Choroid plexus epithelial cell (primary cell): ENCODE data around the gene MSLN.

ENCODE experiments used
- DNase-seq: peaks from one replicate; pipeline ENCODE4 v3.0.0-alpha.2; 2010; ENCODE audit warnings: low read depth
- H3K4me3 ChIP-seq: 2 replicates; pipeline ENCODE4 v1.5.1; 2011; ENCODE audit warnings: low read depth, mild to moderate bottlenecking, control low read depth, low read length, moderate library complexity
- TF ChIP-seq, protein P1 (sequence below): conservative IDR thresholded peaks from 2 replicates; pipeline ENCODE4 v1.5.1; 2011; ENCODE audit warnings: low read depth, mild to moderate bottlenecking, control low read depth, inconsistent platforms, low read length, moderate library complexity

Gene MSLN

DNA sequence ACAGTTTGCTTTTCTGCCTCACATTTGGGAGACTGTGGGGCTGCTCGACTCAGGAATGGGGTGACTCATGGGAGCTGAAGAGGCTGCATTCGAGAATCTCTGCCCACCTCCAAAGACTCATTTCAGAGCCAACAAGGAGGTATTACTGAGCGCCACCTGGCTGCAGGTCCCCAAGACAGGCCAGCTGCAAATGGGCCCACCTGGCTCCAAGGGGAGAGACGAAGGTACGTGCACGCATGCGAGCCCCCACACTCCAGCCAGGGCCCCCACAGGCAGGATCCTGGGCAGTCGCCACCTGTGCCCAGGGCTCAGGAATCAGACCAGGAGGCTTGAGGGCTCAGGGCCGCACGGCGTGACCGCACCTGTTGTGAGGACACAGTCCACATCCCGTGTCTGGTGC, 27.6 kb upstream of the MSLN start:
- TF ChIP-seq, protein P1, sequence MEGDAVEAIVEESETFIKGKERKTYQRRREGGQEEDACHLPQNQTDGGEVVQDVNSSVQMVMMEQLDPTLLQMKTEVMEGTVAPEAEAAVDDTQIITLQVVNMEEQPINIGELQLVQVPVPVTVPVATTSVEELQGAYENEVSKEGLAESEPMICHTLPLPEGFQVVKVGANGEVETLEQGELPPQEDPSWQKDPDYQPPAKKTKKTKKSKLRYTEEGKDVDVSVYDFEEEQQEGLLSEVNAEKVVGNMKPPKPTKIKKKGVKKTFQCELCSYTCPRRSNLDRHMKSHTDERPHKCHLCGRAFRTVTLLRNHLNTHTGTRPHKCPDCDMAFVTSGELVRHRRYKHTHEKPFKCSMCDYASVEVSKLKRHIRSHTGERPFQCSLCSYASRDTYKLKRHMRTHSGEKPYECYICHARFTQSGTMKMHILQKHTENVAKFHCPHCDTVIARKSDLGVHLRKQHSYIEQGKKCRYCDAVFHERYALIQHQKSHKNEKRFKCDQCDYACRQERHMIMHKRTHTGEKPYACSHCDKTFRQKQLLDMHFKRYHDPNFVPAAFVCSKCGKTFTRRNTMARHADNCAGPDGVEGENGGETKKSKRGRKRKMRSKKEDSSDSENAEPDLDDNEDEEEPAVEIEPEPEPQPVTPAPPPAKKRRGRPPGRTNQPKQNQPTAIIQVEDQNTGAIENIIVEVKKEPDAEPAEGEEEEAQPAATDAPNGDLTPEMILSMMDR: no peak
- no peak for DNase-seq
- no peak overlapping the region for H3K4me3 ChIP-seq

GRCh38 chr16:733382-734207, 26.9 kb upstream of the MSLN start:
- TF ChIP-seq, protein P1: peak; percentile 45
- no peak for DNase-seq
- H3K4me3 ChIP-seq: no peak overlapping the region

GRCh38 chr16:734208-734980, 26.1 kb upstream of the MSLN start:
- no peak overlapping the region for H3K4me3 ChIP-seq
- TF ChIP-seq, protein P1: no peak
- no peak for DNase-seq

DNA sequence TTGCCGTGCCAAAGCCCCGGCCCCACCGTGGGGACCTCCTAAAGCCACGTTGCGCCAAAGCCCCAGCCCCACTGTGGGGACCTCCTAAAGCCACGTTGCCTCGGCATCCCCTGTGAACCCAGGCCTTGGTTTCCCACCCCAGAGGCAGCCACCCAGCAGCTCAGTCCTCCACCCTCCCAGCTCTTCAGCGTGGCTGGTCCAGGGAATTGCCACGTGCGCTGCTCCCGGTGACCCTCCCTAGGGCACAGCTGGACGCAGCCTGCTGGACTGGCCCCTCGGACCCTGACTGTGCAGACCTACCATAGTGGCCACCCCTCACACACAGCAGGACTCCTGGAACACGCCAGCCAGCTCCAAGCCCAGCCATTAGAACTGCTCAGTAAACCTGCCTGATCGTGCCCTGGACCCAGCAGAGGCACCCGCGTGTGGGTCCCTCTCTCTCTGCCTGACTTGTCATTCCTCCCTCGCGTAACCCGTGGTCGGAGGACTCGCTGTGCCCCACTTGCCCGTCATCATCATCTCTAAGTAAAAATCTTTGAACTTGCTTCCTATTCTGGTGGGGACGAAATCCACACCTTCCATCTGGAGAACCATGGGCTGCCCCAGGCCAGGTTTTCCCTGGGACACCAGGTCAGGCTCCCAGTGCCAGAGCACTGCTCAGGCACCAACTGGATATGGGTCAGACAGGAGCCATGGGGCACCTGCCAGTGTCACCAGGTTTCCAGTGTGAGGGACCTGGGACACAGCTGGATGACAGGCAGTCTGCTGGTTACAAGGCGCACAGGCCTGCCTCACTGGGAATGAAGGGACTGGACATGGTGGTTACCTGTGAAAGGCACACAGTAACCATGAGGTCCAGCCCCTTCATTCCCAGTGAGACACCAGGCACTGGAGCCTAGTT, 25.3 kb upstream of the MSLN start:
- no peak for DNase-seq
- TF ChIP-seq, protein P1: no peak
- no peak overlapping the region for H3K4me3 ChIP-seq

- no peak for DNase-seq
- H3K4me3 ChIP-seq: no peak overlapping the region
- TF ChIP-seq, protein P1: no peak
Observed at GRCh38 chr16:735982-736453, 24.5 kb upstream of the MSLN start.

- no peak for DNase-seq
- no peak overlapping the region for H3K4me3 ChIP-seq
- TF ChIP-seq, protein P1: no peak
Observed at GRCh38 chr16:736936-737481, 23.5 kb upstream of the MSLN start.
